Smooth muscle cell (in vitro differentiated cells): Measurements from ENCODE around the gene TMEM186. TPM values are rescaled to one million over a fixed set of nuclear protein-coding genes. Genes with fewer than 3 reads are reported as not detected.

ENCODE experiments used
- DNase-seq: peaks from one replicate; lab custom pipeline; 2025; ENCODE audit not compliant: unreplicated experiment; lab: John Stamatoyannopoulos, UW
- H2AFZ ChIP-seq: fragments of 200-600 bp; sonication (generic); 2 replicates; pipeline ENCODE4 v1.6.0; 2016; ENCODE audit warnings: antibody characterized with exemption, low read depth, mild to moderate bottlenecking
- H3F3A ChIP-seq: fragments of 200-600 bp; sonication (generic); 2 replicates; pipeline ENCODE4 v1.6.0; 2017; ENCODE audit warnings: antibody characterized with exemption, low read depth
- H3K27ac ChIP-seq: fragments of 200-600 bp; sonication (generic); 2 replicates; pipeline ENCODE4 v1.5.1; 2016; ENCODE audit warnings: low read depth, mild to moderate bottlenecking
- H3K27me3 ChIP-seq: fragments of 200-600 bp; sonication (generic); 2 replicates; pipeline ENCODE4 v1.6.1; 2016; ENCODE audit warnings: low read depth, mild to moderate bottlenecking
- H3K36me3 ChIP-seq: fragments of 200-600 bp; sonication (generic); 2 replicates; pipeline ENCODE4 v1.5.1; 2016; ENCODE audit warnings: low read depth
- H3K4me1 ChIP-seq: fragments of 200-600 bp; sonication (generic); 2 replicates; pipeline ENCODE4 v1.5.1; 2016; ENCODE audit warnings: low read depth
- H3K4me2 ChIP-seq: fragments of 200-600 bp; sonication (generic); 2 replicates; pipeline ENCODE4 v1.6.0; 2016; ENCODE audit warnings: mild to moderate bottlenecking
- H3K4me3 ChIP-seq: fragments of 200-600 bp; sonication (generic); 2 replicates; pipeline ENCODE4 v1.5.1; 2016; ENCODE audit warnings: mild to moderate bottlenecking
- H3K79me2 ChIP-seq: fragments of 200-600 bp; sonication (generic); 2 replicates; pipeline ENCODE4 v1.6.0; 2016; ENCODE audit warnings: low read depth, mild to moderate bottlenecking
- H3K9ac ChIP-seq: fragments of 200-600 bp; sonication (generic); 2 replicates; pipeline ENCODE4 v1.6.0; 2016; ENCODE audit warnings: low read depth
- H3K9me3 ChIP-seq: fragments of 200-600 bp; sonication (generic); replicated peaks from 2 replicates; pipeline ENCODE4 v1.5.1; 2016; ENCODE audit warnings: low read depth
- H4K20me1 ChIP-seq: fragments of 200-600 bp; sonication (generic); 2 replicates; pipeline ENCODE4 v1.6.0; 2016; ENCODE audit warnings: low read depth
- WGBS: methylation state at CpG from one replicate; pipeline ENCODE4 v1.1.7; 2016; ENCODE audit warnings: low lambda C conversion rate; 5-methylcytosine and 5-hydroxymethylcytosine counted together
- polyA plus RNA-seq: library from polyadenylated mRNA; unstranded; fragments of >200 nt; fragmentation: Nextera tagmentation; extraction: Ambion mirVana; gene quantifications from 2 replicates; pipeline ENCODE4 v1.2.1, GENCODE V29; 2016
- total RNA-seq: library from RNA; depleted of rRNA; stranded (reverse); fragments of >200 nt; gene quantifications from 2 replicates; pipeline ENCODE4 v1.2.3, GENCODE V29; 2014
- TF ChIP-seq, protein P1 (sequence below): fragments of 200-600 bp; sonication (generic); IDR thresholded peaks from 2 replicates; pipeline ENCODE4 v1.5.1; 2017; ENCODE audit warnings: borderline replicate concordance, mild to moderate bottlenecking, antibody characterized with exemption; ENCODE audit not compliant: insufficient read depth, poor library complexity, severe bottlenecking

TMEM186 gene
- total and polyA plus RNA-seq, 2 experiments from 2014 or later, result 1.3 to 9.7 TPM

DNA sequence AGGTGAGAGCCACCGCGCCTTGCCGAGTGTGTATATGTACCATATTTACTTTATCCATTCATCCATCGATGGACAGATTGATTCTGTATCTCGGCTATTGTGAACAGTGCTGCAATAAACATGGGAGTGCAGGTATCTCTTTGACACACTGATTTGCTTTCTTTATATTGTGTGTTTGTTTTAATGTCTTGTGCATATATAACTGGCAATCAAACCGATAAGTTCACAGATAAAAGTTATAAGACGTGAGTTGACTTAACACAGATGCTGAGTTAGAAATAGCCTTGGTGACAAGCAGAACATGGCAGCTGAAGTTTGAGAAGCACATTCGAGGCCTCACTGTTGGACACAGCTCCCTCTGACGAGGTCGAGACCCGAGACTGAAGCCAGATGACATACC lies 23.2 kb downstream of the TMEM186 start:
- Histone ChIP-seq H4K20me1 (no peaks in the 10 kb centered on the region), H3K36me3 (no peaks in the 10 kb centered on the region), H3K9ac (no peak overlapping the region), H3K27me3 (no peaks in the 10 kb centered on the region), H3K27ac (no peak overlapping the region), H3K79me2 (no peaks in the 10 kb centered on the region), H3K9me3 (no peaks in the 10 kb centered on the region), H3F3A (no peaks in the 10 kb centered on the region), H3K4me1 (no peaks in the 10 kb centered on the region), H3K4me3 (no peak overlapping the region), H3K4me2 (no peak overlapping the region), H2AFZ (no peak overlapping the region)
- no peak for DNase-seq
- TF ChIP-seq, protein P1, sequence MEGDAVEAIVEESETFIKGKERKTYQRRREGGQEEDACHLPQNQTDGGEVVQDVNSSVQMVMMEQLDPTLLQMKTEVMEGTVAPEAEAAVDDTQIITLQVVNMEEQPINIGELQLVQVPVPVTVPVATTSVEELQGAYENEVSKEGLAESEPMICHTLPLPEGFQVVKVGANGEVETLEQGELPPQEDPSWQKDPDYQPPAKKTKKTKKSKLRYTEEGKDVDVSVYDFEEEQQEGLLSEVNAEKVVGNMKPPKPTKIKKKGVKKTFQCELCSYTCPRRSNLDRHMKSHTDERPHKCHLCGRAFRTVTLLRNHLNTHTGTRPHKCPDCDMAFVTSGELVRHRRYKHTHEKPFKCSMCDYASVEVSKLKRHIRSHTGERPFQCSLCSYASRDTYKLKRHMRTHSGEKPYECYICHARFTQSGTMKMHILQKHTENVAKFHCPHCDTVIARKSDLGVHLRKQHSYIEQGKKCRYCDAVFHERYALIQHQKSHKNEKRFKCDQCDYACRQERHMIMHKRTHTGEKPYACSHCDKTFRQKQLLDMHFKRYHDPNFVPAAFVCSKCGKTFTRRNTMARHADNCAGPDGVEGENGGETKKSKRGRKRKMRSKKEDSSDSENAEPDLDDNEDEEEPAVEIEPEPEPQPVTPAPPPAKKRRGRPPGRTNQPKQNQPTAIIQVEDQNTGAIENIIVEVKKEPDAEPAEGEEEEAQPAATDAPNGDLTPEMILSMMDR, result no peak
- WGBS, result 96% methylated on average over 11 of the region's 11 CpGs

DNA sequence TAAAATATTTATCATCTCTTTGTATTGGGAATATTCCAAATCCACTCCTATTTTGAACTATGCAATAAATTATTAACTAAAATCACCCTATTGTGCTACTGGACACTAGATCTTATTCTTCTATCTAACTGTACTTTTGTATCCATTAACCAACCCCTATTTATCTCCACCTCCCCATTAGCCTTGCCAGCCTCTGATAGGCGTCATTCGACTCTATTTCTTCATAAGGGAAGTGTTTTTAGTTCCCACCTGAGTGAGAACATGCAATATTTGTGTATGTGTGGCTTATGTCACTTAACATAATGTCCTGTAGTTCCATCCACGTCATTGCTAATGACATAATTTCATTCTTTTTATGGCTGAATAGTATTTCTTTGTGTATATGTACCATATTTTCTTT lies 23.9 kb downstream of the TMEM186 start:
- Histone ChIP-seq H3K36me3 (no peaks in the 10 kb centered on the region), H3F3A (no peaks in the 10 kb centered on the region), H3K4me1 (no peaks in the 10 kb centered on the region), H3K9ac (no peak overlapping the region), H3K4me3 (no peak overlapping the region), H3K27me3 (no peaks in the 10 kb centered on the region), H3K27ac (no peak overlapping the region), H4K20me1 (no peaks in the 10 kb centered on the region), H2AFZ (no peak overlapping the region), H3K9me3 (no peaks in the 10 kb centered on the region), H3K79me2 (no peaks in the 10 kb centered on the region), H3K4me2 (no peak overlapping the region)
- DNase-seq, result no peak
- TF ChIP-seq, protein P1, result no peak
- WGBS, result 76% methylated on average over 3 of the region's 3 CpGs

DNA sequence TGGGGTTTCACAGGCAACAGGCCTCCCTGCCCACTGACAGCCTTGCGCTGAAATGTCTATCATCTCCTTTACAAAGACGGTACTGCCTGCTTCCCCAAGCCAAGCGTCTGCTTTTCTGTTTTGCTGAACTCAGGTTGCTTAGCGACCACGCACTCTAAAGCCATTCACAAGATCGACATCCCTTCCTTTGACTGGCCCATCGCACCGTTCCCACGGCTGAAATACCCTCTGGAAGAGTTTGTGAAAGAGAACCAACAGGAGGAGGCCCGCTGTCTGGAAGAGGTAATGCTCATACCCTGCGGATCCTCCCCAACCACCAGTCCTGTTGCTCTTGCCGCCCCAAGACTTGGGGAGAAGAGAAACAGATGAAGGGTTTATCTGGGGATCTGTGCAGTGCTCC lies 28.7 kb downstream of the TMEM186 start:
- no peaks in the 10 kb centered on the region for H3F3A ChIP-seq
- H2AFZ ChIP-seq, result no peak overlapping the region
- H3K27ac ChIP-seq, result no peak overlapping the region
- 88% methylated on average over 12 of the region's 12 CpGs for WGBS
- TF ChIP-seq, protein P1, result no peak
- H3K79me2 ChIP-seq, result no peaks in the 10 kb centered on the region
- no peak overlapping the region for H3K4me2 ChIP-seq
- no peaks in the 10 kb centered on the region for H3K9me3 ChIP-seq
- no peaks in the 10 kb centered on the region for H3K27me3 ChIP-seq
- no peak for DNase-seq
- no peaks in the 10 kb centered on the region for H4K20me1 ChIP-seq
- H3K4me3 ChIP-seq, result no peak overlapping the region
- H3K4me1 ChIP-seq, result no peaks in the 10 kb centered on the region
- no peak overlapping the region for H3K9ac ChIP-seq
- H3K36me3 ChIP-seq, result no peaks in the 10 kb centered on the region

DNA sequence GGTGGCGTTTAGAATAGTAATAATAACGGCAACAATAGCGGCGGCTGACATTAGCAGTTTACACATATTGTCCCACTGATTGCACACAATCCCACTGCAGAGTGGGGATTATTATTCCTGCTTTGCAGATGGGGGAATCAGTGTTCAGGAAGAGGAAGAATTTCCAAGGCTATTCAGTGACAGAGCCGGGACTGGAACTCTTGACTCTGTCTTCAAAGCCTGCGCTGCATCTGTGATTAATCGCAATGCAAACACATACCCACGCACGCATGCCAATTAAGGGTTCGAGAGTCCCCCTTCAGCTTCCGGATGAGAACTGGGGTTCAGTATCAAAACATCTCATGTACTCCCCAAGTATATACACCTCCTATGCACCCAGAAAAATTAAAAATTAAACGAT lies 29.2 kb downstream of the TMEM186 start:
- H2AFZ ChIP-seq, result no peak overlapping the region
- H4K20me1 ChIP-seq, result no peaks in the 10 kb centered on the region
- no peaks in the 10 kb centered on the region for H3K4me1 ChIP-seq
- H3K9me3 ChIP-seq, result no peaks in the 10 kb centered on the region
- H3K9ac ChIP-seq, result no peak overlapping the region
- no peak overlapping the region for H3K4me2 ChIP-seq
- no peaks in the 10 kb centered on the region for H3K79me2 ChIP-seq
- WGBS, result 95% methylated on average over 12 of the region's 12 CpGs
- H3K27ac ChIP-seq, result no peak overlapping the region
- no peaks in the 10 kb centered on the region for H3K27me3 ChIP-seq
- H3K4me3 ChIP-seq, result no peak overlapping the region
- TF ChIP-seq, protein P1, result no peak
- no peaks in the 10 kb centered on the region for H3K36me3 ChIP-seq
- no peak for DNase-seq
- no peaks in the 10 kb centered on the region for H3F3A ChIP-seq
